ENCODE data around the gene MNT. TPM values are rescaled to one million over a fixed set of nuclear protein-coding genes. Genes with fewer than 3 reads are reported as not detected.

MNT gene
- total RNA-seq, 1 donor from 2014 or later: 16.2 TPM

DNA sequence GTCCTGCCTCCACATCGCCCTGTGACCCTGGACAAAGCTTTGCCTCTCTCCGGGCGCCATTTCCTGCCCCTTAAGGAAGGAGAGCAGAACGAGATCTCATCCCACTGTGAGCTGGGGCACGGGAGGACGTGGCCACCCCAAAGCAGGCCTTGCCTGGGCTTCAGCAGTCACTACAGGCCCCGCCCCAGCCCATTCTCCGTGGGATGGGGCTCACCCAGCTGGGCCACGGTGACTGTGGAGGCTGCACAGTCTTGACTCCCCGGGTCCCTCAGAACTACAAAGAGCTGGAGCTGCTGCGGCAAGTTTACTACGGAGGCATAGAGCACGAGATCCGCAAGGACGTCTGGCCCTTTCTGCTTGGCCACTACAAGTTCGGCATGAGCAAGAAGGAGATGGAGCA is 28.2 kb downstream of the MNT start:
- DNase-seq (ENCODE audit: low spot score): no peak
- TF ChIP-seq CTCF (IDR thresholded peaks at IDR 0.05; ENCODE audit: unreplicated experiment): no peak
- H3K27ac Mint-ChIP-seq (ENCODE audit: unreplicated experiment): no peak overlapping the region
- peaks cover 15% of the 10 kb centered on the region for H3K36me3 Mint-ChIP-seq (ENCODE audit: low read depth, unreplicated experiment)
- peaks cover 18% of the 10 kb centered on the region for H3K4me1 Mint-ChIP-seq (ENCODE audit: unreplicated experiment)
- H3K27me3 Mint-ChIP-seq (ENCODE audit: unreplicated experiment): peaks cover 14% of the 10 kb centered on the region
- H3K9me3 Mint-ChIP-seq (ENCODE audit: unreplicated experiment): no peaks in the 10 kb centered on the region
- H3K4me3 Mint-ChIP-seq (ENCODE audit: unreplicated experiment): no peak overlapping the region

DNA sequence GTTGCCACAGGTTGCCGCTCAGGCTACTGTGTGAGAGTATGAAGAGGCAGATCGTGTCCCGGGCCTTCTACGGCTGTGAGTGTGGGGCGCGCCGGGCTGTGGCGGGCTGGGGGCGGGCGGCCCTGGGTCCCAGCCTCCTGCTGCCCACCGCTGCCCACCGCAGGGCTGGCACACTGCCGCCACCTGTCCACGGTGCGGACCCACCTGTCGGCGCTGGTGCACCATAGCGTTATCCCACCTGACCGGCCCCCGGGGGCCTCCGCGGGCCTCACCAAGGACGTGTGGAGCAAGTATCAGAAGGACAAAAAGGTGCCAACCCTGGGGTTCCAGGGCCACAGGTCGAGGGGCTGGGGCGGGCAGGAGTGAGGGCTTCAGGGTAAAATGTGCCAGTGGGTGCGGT is 28.7 kb downstream of the MNT start:
- DNase-seq (ENCODE audit: low spot score): no peak
- H3K27me3 Mint-ChIP-seq (ENCODE audit: unreplicated experiment): peaks cover 14% of the 10 kb centered on the region
- no peak overlapping the region for H3K4me3 Mint-ChIP-seq (ENCODE audit: unreplicated experiment)
- H3K36me3 Mint-ChIP-seq (ENCODE audit: low read depth, unreplicated experiment): peaks cover 15% of the 10 kb centered on the region
- TF ChIP-seq CTCF (IDR thresholded peaks at IDR 0.05; ENCODE audit: unreplicated experiment): no peak
- no peak overlapping the region for H3K27ac Mint-ChIP-seq (ENCODE audit: unreplicated experiment)
- H3K9me3 Mint-ChIP-seq (ENCODE audit: unreplicated experiment): no peaks in the 10 kb centered on the region
- H3K4me1 Mint-ChIP-seq (ENCODE audit: unreplicated experiment): peaks cover 22% of the 10 kb centered on the region

DNA sequence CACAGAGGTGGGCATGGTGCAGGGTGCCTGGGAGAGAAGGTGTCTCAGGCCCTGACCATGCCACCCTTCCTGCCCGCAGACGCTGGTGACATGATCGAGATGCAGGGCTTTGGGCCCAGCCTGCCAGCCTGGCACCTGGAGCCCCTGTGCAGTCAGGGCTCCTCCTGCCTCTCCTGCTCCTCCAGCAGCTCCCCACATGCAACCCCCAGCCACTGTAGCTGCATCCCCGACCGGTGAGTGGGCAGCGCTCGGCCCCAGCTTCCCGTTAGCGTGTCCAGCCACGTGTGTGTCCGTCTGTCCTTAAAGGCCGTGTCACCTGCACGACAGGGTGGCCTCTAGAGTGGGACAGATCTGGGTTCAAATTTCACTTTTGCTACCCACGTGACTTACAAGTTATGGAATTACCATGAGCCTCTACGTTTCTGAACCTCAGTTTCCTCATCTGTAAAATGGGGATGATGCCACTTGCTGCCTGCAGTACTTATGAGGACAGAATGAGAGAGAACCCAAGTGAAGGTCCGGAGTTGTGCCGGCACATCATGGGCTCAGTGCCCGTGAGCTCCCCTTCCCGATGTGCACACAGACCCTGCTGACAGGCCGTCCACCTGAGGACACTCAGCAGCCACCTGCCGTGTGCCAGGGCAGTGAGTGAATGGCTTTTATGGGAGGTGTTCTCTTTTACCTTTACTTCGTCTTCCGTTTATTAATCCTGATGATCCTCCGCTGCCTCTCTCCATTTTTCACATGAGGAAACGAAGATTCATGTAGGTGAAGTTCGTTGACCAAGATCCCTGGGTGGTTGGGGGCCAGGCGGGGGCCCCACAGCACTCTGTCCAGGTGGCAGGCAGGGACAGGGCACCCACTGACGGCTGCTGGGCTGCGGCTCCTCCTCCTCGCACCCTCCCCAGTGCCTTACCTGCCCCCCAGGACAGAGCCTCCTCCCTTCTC is 29.4 kb downstream of the MNT start:
- H3K9me3 Mint-ChIP-seq (ENCODE audit: unreplicated experiment): no peaks in the 10 kb centered on the region

DNA sequence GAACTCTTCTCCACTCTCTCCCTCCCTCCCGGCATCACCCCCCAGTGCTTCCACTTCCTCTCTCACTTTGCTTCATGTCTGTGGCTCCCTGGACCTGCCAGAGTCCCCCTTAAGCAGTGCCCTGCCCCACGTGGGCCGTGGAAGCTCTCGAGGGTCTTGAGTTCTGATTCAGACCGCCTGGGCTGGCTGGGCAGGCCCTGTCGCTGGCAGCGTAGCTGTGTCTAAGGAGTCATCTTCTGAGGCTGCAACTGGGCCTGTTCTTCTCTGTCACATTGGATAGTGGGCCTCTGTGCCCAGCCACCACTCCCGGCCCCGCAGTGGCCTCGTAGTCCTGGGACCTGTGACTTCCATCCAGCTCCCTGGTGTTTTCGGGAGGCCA is 30.7 kb downstream of the MNT start:
- no peak for TF ChIP-seq CTCF (IDR thresholded peaks at IDR 0.05; ENCODE audit: unreplicated experiment)
- Mint-ChIP-seq H3K27ac (ENCODE audit: unreplicated experiment) (no peak overlapping the region), H3K36me3 (ENCODE audit: low read depth, unreplicated experiment) (peaks cover 10% of the 10 kb centered on the region), H3K9me3 (ENCODE audit: unreplicated experiment) (no peaks in the 10 kb centered on the region), H3K27me3 (ENCODE audit: unreplicated experiment) (peaks cover 12% of the 10 kb centered on the region), H3K4me3 (ENCODE audit: unreplicated experiment) (no peak overlapping the region), H3K4me1 (ENCODE audit: unreplicated experiment) (peaks cover 22% of the 10 kb centered on the region)
- DNase-seq (ENCODE audit: low spot score): no peak

More for the DNA sequence above, 29.4 kb downstream of the MNT start:
- H3K27ac Mint-ChIP-seq (ENCODE audit: unreplicated experiment): peak overlapping the region; percentile 45
- peaks cover 14% of the 10 kb centered on the region for H3K27me3 Mint-ChIP-seq (ENCODE audit: unreplicated experiment)
- DNase-seq (ENCODE audit: low spot score): no peak
- TF ChIP-seq CTCF (IDR thresholded peaks at IDR 0.05; ENCODE audit: unreplicated experiment): no peak
- H3K36me3 Mint-ChIP-seq (ENCODE audit: low read depth, unreplicated experiment): peaks cover 10% of the 10 kb centered on the region
- peak overlapping the region; percentile 18 for H3K4me3 Mint-ChIP-seq (ENCODE audit: unreplicated experiment)
- peaks cover 22% of the 10 kb centered on the region for H3K4me1 Mint-ChIP-seq (ENCODE audit: unreplicated experiment)

- Mint-ChIP-seq H3K9me3 (ENCODE audit: unreplicated experiment) (no peaks in the 10 kb centered on the region), H3K27ac (ENCODE audit: unreplicated experiment) (no peak overlapping the region), H3K4me1 (ENCODE audit: unreplicated experiment) (peaks cover 18% of the 10 kb centered on the region), H3K4me3 (ENCODE audit: unreplicated experiment) (no peak overlapping the region), H3K36me3 (ENCODE audit: low read depth, unreplicated experiment) (peaks cover 8% of the 10 kb centered on the region), H3K27me3 (ENCODE audit: unreplicated experiment) (peaks cover 8% of the 10 kb centered on the region)
- no peak for TF ChIP-seq CTCF (IDR thresholded peaks at IDR 0.05; ENCODE audit: unreplicated experiment)
- DNase-seq (ENCODE audit: low spot score): peak; percentile 45
Observed at GRCh38 chr17:2369551-2370210, 31.2 kb downstream of the MNT start.

All from endothelial cell (in vitro differentiated cells).